Spleen (tissue), 7 donors: ENCODE data around the gene XYLT1.

Experiments
- POLR2A ChIP-seq, 3 donors: fragments of 450-650 bp; IDR thresholded peaks; one replicate each; pipeline ENCODE4 v1.5.1; 2017; ENCODE audit warnings: antibody characterized with exemption in 3 of 3, mild to moderate bottlenecking in 1 of 3
- TF ChIP-seq, protein P1 (sequence below), 11 experiments: fragments of 200-600 bp in 7 of 11; fragments of 450-650 bp in 4 of 11; sonication (generic) in 4 of 11; IDR thresholded peaks in 8 of 11; conservative IDR thresholded peaks in 3 of 11; 1 replicate in 7 of 11; 2 replicates in 4 of 11; pipeline versions ENCODE4 v1.4.0 to v1.8.0; 2016 to 2021; ENCODE audit warnings: antibody characterized with exemption in 11 of 11, inconsistent platforms in 4 of 11, mild to moderate bottlenecking in 1 of 11
- donor health status: DM: no; HTN: no; CAD: no; lungs with moderate emphysema.
- donor health status: DM: no; HTN: no; CAD: no.
- donor health status: DM: no; HTN: no; CAD: no.

DNA sequence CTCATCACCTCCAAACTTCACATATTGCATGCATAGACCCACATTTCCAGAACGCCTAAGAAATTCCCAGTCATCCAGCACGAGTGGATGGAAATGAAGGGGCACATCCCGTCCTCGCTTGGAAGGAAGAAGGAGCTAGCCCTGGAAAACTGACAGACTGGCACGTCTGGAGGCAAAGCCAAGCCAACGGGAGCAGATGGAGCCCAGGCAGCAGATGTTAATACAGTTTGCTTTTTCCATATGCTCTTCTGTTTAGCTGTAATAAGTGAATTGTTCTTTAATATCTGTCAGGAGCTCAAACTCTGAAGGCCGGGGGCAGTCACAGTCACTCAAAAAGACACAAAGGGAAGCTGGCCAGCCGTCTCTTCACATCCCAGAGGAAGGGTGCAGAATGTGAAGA, 187.7 kb downstream of the XYLT1 start:
- TF ChIP-seq, protein P1, sequence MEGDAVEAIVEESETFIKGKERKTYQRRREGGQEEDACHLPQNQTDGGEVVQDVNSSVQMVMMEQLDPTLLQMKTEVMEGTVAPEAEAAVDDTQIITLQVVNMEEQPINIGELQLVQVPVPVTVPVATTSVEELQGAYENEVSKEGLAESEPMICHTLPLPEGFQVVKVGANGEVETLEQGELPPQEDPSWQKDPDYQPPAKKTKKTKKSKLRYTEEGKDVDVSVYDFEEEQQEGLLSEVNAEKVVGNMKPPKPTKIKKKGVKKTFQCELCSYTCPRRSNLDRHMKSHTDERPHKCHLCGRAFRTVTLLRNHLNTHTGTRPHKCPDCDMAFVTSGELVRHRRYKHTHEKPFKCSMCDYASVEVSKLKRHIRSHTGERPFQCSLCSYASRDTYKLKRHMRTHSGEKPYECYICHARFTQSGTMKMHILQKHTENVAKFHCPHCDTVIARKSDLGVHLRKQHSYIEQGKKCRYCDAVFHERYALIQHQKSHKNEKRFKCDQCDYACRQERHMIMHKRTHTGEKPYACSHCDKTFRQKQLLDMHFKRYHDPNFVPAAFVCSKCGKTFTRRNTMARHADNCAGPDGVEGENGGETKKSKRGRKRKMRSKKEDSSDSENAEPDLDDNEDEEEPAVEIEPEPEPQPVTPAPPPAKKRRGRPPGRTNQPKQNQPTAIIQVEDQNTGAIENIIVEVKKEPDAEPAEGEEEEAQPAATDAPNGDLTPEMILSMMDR (IDR thresholded peaks at IDR 0.05 in 8 of 11, conservative IDR thresholded peaks at IDR 0.05 in 3 of 11): no peak
- TF ChIP-seq POLR2A (IDR thresholded peaks at IDR 0.05): no peak
